Panc1 (cell line): ENCODE data around the gene SHBG. TPM values are rescaled to one million over a fixed set of nuclear protein-coding genes. Genes with fewer than 3 reads are reported as not detected.

Experiments used
- ATAC-seq: fragments of 200-7000 bp; cut with Tn5 transposase; 2 replicates; pipeline ENCODE4 v1.9.1; 2020; ENCODE audit warnings: mild to moderate bottlenecking, moderate library complexity
- BruUV-seq: library from RNA; stranded (reverse); fragments of 400-500 nt; replicated peaks from 2 replicates; lab custom pipeline; 2021; lab: Mats Ljungman, UMichigan
- CTCF ChIA-PET: fragments of 300-600 bp; sonication (Branson Sonifier 250); formaldehyde crosslinking; loops from one replicate; lab custom pipeline; 2022; ENCODE audit warnings: antibody characterized with exemption; lab: Charles Lee
- POLR2A ChIA-PET: fragments of 300-600 bp; sonication (Branson Sonifier 250); formaldehyde crosslinking; loops from one replicate; lab custom pipeline; 2022; ENCODE audit warnings: antibody characterized with exemption; lab: Charles Lee
- DNase-seq: peaks from one replicate; pipeline ENCODE4 v3.0.0-alpha.2; 2010; ENCODE audit warnings: low read depth, low spot score
- H3K27ac ChIP-seq: 2 replicates; pipeline ENCODE4 v1.5.1; 2011; ENCODE audit warnings: mild to moderate bottlenecking, low read length, inconsistent platforms
- H3K27me3 ChIP-seq: fragments of 200-500 bp; sonication (Bioruptor generic); 2 replicates; pipeline ENCODE4 v1.6.0; 2014; ENCODE audit warnings: low read length, inconsistent platforms; ENCODE audit not compliant: control insufficient read depth, insufficient read depth
- H3K36me3 ChIP-seq: fragments of 200-500 bp; sonication (Bioruptor generic); 2 replicates; pipeline ENCODE4 v1.5.1; 2014; ENCODE audit warnings: inconsistent platforms, mild to moderate bottlenecking, low read length, moderate library complexity; ENCODE audit not compliant: control insufficient read depth, insufficient read depth
- H3K4me1 ChIP-seq: 2 replicates; pipeline ENCODE4 v1.5.1; 2011; ENCODE audit warnings: inconsistent platforms, mild to moderate bottlenecking, low read length, moderate library complexity; ENCODE audit not compliant: control insufficient read depth, insufficient read depth
- H3K4me3 ChIP-seq, 2 experiments: 2 replicates each; pipeline ENCODE4 v1.5.1; 2011 to 2012; ENCODE audit warnings: low read depth in 2 of 2, low read length in 2 of 2, mild to moderate bottlenecking in 2 of 2, inconsistent platforms in 1 of 2, moderate library complexity in 1 of 2
- H3K9me3 ChIP-seq: fragments of 200-500 bp; sonication (Bioruptor generic); 2 replicates; pipeline ENCODE4 v1.5.1; 2014; ENCODE audit warnings: low read depth, mild to moderate bottlenecking, inconsistent platforms, low read length, moderate library complexity; ENCODE audit not compliant: control insufficient read depth, insufficient read depth
- CTCF ChIP-seq: fragments of 450-650 bp; IDR thresholded peaks from 2 replicates; pipeline ENCODE4 v1.5.1; 2017; ENCODE audit warnings: mild to moderate bottlenecking
- POLR2AphosphoS5 ChIP-seq: IDR thresholded peaks from 2 replicates; pipeline ENCODE4 v1.6.1; 2012; ENCODE audit warnings: mild to moderate bottlenecking, low read depth, low read length, moderate library complexity
- REST ChIP-seq, 2 experiments: IDR thresholded peaks; 2 replicates each; pipeline ENCODE4 v1.6.1; 2011 to 2012; ENCODE audit warnings: low read depth in 2 of 2, control low read depth in 1 of 2, low read length in 1 of 2, mild to moderate bottlenecking in 1 of 2, moderate library complexity in 1 of 2; ENCODE audit not compliant: insufficient read depth in 1 of 2
- SIN3A ChIP-seq: IDR thresholded peaks from 2 replicates; pipeline ENCODE4 v1.6.1; 2012; ENCODE audit warnings: low read depth, mild to moderate bottlenecking, low read length, moderate library complexity, borderline replicate concordance; ENCODE audit not compliant: insufficient read depth
- TCF7L2 ChIP-seq: IDR thresholded peaks from 2 replicates; pipeline ENCODE4 v1.6.1; 2011; ENCODE audit warnings: mild to moderate bottlenecking, low read depth, low read length, inconsistent platforms
- in situ Hi-C: cut with HindIII; loops from 2 replicates; pipeline ENCODE4 v1.10.0; 2016; ENCODE audit warnings: low sequenced_read_pairs, low pct_unique_long_range_greater_than_20kb
- intact Hi-C: fragments of 100-400 bp; cut with micrococcal nuclease; formaldehyde crosslinking; loops from one replicate; pipeline ENCODE4 v1.10.0; 2022; ENCODE audit not compliant: unreplicated experiment
- total RNA-seq: library from RNA; stranded (reverse); gene quantifications from one replicate; pipeline ENCODE4 v1.2.1, GENCODE V29; 2021; ENCODE audit not compliant: unreplicated experiment

The SHBG gene
- total RNA-seq, 1 experiment from 2014 or later, result 1.2 TPM

GRCh38 chr17:7632492-7632894 lies 2.6 kb downstream of the SHBG start:
- Histone ChIP-seq H3K27ac (no peak overlapping the region), H3K4me3 (no peak overlapping the region), H3K9me3 (no peaks in the 10 kb centered on the region), H3K4me1 (0 out of 2 replicates have a peak, but pooled peaks cover 2% of the 10 kb centered on the region), H3K36me3 (no peaks in the 10 kb centered on the region), H3K27me3 (no peaks in the 10 kb centered on the region)
- no peak for DNase-seq
- intact Hi-C loops (no loop called here), in situ Hi-C loops (no loop called here)
- BruUV-seq, result no TSS peak
- ChIA-PET CTCF (interaction anchor here (1.7 to 2.1 kb wide), 2 partner anchors 55 to 79 kb away, joined by 4 to 8 read pairs; partner anchors contain the start of genes TP53 and WRAP53), POLR2A (interaction anchor here (0.5 to 1.4 kb wide), 2 partner anchors 54 to 55 kb away, joined by 3 to 4 read pairs; partner anchors contain the start of gene TP53)
- TF ChIP-seq CTCF, result peak; percentile 80
- TF ChIP-seq SIN3A, result no peak
- TF ChIP-seq REST (IDR thresholded peaks at IDR 0.05; ENCODE audit: insufficient read depth in 1 of 2, low read depth in 2 of 2, low read length in 1 of 2), result no peak
- ATAC-seq, result peak; percentile 76

- Histone ChIP-seq H3K4me3 (no peak overlapping the region), H3K36me3 (no peaks in the 10 kb centered on the region), H3K27me3 (no peaks in the 10 kb centered on the region), H3K27ac (no peak overlapping the region), H3K9me3 (no peaks in the 10 kb centered on the region), H3K4me1 (0 out of 2 replicates have a peak, but pooled peaks cover under 1% of the 10 kb centered on the region)
- CTCF ChIA-PET, result interaction anchor here (0.7 to 2.1 kb wide), 2 partner anchors 54 to 110 kb away, joined by 3 to 8 read pairs; partner anchors contain the start of genes TP53 and WRAP53
- POLR2A ChIA-PET, result interaction anchor here (0.5 to 1.4 kb wide), 2 partner anchors 53 to 54 kb away, joined by 3 to 4 read pairs; partner anchors contain the start of gene TP53
- no peak for ATAC-seq
- TF ChIP-seq CTCF (no peak), SIN3A (no peak), REST (IDR thresholded peaks at IDR 0.05; ENCODE audit: insufficient read depth in 1 of 2, low read depth in 2 of 2, low read length in 1 of 2) (no peak), POLR2AphosphoS5 (no peak), TCF7L2 (no peak)
- BruUV-seq, result no TSS peak
- DNase-seq, result no peak
- intact Hi-C loops (no loop called here), in situ Hi-C loops (no loop called here)
Observed at GRCh38 chr17:7633093-7633492, 3.2 kb downstream of the SHBG start.
